ENCODE data around the gene CEP57L1.

DNA sequence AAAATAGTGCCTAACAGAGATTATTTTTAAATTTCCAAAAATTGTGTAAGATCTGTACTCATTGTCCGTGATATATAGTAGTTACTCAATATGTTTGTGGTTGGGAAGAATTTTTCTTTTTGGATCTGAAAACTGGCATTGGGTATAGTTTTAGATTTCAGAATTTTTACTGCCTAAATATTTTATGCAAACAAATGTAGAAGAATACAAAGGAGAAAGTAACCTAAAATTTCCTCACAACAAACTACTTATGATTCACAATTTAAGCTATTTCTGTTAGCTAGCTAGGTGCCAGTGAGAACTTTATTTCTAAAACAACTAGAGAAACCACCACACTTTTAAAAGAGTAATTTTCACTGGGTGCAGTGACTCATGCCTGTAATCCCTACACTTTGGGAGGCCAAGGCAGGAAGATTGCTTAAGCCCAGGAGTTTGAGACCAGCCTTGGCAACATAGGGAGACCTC, 39.5 kb upstream of the CEP57L1 start:
- TF ChIP-seq POLR2A (IDR thresholded peaks at IDR 0.05): no peak
- TF ChIP-seq, protein P1, sequence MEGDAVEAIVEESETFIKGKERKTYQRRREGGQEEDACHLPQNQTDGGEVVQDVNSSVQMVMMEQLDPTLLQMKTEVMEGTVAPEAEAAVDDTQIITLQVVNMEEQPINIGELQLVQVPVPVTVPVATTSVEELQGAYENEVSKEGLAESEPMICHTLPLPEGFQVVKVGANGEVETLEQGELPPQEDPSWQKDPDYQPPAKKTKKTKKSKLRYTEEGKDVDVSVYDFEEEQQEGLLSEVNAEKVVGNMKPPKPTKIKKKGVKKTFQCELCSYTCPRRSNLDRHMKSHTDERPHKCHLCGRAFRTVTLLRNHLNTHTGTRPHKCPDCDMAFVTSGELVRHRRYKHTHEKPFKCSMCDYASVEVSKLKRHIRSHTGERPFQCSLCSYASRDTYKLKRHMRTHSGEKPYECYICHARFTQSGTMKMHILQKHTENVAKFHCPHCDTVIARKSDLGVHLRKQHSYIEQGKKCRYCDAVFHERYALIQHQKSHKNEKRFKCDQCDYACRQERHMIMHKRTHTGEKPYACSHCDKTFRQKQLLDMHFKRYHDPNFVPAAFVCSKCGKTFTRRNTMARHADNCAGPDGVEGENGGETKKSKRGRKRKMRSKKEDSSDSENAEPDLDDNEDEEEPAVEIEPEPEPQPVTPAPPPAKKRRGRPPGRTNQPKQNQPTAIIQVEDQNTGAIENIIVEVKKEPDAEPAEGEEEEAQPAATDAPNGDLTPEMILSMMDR (IDR thresholded peaks at IDR 0.05): no peak

Data from body of pancreas (tissue), 4 donors.